NCI-H1092 (cell line): ENCODE data around the gene MEX3A.
"Not testable (repeated sequence)": the region's sequence is repeated elsewhere in the genome, so short reads cannot be mapped to it uniquely, and the experiment has no call there.

Experiments
- DNase-seq: peaks from one replicate; lab custom pipeline; 2025; lab: John Stamatoyannopoulos, UW

The MEX3A gene

DNA sequence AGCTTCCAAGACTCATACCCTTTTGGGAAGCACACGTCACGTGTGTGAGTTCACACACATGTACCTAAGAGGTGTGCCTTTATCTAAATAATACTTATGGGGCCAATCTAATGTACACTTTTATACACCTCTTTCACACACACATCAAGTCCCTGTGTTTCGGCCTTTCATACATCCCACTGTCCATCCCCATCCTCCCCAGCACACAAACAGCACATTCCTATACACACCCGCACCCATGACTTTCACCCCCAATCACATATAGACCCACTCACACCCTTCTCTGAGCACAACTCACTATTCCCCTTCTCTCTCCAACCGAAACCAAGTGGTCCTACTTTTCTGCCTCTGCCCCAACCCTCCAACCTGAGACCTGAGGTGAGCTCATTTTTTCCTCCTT lies 3.5 kb downstream of the MEX3A start:
- no peak for DNase-seq

DNA sequence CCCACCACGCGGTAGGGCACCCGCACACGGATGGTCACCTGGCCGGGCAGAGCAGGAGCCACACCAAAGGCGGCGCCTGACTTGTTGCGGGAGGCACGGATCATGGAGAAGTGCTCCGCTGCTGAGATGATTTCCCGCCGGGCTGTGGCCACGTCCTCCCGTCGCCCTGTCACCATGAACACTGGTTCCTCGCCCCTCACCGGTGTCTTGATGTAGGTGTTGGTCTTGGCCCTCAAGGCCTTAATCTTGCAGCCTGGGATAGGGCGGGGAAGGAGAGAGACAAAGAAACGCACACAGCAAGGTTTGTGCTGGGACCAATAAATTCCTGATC lies 4.9 kb downstream of the MEX3A start:
- no peak for DNase-seq

DNA sequence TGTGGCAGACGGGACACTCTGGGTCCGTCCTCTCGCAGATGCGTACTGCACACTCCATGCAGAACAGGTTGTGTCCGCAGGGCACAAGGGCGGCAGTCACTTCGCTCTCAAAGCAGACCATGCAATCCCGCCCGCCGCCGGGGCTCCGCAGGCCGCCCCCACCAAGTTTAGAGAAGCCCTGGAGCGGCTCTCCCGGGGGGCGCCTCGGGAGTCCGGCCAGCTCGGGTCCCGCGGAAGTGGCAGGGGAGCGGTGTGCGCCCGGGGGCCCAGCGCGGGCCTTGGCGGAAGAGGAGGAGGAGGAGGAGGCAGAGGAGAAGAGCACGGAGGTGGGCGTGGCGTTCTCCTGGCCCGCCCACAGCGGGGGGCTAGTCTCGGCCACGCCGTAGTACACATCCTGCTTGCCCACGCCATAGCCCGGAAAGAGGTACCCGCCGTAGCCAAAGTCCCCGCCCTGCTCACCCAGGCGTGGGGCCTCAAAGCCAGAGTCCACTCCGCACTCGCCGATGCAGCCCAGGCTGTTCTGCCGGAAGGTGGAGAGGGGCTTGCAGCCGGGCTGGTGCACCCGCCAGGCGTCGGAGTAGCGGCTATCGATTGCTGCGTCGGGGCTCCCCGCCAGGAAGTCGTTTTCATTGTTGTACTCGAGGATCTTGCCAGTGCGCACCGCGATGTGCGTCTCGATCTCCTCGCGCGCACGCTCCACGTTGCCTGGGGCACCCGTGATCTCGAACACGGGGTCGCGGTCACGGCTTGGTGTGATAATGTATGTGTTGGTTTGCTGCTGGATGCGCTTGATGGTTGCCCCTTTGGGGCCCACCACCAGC lies 5.4 kb downstream of the MEX3A start:
- DNase-seq, result no peak

DNA sequence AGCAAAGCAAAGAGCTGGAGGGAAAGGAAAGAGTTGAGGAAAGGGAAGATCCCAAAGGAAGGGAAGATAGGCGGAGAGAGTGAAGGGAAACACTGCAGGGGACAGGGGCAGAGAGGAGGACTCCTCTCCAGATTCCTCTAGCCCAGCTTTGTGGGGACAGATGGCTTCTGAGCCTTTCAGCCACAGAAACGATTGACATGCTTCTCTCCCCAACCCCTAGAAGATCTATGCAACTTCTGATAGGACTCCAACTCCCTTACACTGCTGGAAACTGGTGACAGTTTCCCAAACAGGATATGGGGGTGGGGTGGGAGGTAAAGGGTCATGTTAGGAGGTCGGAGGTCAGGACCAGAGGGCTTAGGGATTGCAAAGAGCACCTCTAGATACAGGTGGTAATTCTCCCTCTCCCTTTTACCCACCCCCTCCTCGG lies 6.5 kb downstream of the MEX3A start:
- no peak for DNase-seq

DNA sequence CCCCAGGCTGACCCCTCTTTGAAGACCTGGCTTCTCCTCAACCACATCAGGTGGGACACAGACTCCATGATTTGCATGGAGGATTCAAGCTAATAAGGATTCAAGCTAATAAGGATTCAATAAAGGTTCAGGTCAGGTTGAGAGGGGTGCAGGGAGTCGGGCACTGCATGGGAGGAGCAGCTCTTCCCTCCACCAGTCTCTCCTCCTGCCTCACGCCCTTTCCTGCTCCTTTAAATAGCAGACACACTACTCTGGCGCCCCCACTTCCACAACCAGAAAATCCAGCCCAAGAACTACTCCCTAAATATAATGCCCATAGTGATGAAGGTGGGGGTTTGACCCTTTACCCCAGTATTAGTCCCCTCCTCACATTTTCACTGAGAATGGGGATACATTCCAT lies 7.1 kb downstream of the MEX3A start:
- no peak for DNase-seq

DNA sequence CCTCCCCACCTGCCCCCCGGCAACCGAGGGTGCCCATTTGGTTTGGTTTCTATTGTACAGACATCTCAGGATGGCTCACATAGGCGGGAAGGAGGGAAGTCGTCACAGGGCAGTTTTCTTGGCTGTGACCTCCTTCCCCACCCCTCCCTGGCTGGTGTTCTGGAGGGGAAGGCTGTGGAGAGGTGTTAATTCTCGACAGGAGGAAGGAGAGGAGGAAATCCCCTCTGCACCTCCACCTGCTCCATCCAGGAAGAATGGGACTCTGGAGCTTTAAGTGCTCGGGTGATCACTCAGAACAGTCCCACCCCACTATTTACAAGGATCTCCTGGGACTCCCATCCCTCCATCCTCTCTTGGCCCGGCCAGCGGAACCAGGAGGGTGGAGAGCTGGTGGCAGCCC lies 7.6 kb downstream of the MEX3A start:
- DNase-seq, result no peak

DNA sequence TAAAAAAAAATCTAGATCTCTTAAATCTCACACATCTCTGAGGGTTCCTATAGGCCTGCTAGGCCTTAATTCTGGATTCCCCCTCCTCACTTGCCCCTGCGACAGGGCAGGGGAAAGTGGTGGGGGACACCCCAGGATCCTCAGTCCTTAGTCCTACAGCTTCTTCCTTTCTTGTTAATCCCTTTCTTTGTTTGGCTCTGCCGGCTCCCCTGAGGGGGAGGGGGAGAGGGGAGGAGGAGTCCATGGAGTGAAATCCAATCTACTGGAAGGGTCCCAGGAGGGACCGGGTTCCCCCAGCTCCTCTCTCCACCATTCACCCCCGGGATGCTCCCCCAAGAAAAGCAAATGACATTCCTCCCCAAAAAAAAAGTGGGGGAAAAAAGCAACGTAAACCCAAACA lies 8.5 kb downstream of the MEX3A start:
- DNase-seq, result no peak

DNA sequence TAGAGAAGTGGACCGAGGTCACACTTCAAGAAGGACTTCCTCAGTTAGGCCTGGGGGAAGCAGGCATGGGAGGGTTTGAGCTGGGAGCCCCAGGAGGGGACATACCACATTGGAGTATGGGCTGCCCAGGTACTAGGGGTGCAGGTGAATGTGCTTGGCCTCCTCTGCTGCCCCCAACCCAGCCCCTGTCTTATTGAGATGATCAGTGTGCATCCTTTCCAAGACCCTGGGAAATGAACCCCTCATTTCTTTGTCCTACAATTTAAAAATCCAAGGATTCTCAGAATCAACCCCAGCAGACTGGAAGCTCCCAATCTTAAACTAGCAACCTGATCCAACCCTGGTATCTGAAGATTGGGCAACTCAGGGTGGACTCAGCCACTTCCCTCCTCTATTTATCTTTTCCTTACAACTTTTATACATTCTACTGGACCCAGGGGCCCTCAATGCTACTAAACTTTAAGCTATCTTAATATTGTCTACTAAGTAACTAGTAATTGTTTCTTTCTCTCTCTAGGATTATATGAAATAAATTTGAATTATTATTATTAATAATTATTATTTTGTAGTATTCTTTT lies 9.1 kb downstream of the MEX3A start:
- DNase-seq, result no peak

DNA sequence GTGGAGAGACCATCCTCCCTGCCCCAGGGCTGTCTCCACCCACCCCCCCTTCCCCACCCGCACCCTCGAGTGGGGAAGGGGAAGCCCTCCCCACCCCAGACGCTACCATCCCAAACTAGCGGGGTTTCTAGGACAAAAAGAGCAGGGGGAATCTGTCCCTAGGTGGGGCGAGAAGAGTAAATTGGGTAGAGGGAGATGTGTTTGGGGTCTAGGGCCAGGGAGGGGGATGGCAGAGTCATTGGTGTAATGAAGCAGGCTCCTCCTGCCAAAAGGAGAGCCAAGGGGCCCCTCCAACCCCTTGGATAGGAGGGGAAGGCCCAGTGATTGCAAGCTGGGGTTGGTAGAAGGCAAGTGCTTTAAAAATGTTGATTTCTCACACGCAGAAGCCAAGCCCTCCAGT lies 10.0 kb downstream of the MEX3A start:
- no peak for DNase-seq

DNA sequence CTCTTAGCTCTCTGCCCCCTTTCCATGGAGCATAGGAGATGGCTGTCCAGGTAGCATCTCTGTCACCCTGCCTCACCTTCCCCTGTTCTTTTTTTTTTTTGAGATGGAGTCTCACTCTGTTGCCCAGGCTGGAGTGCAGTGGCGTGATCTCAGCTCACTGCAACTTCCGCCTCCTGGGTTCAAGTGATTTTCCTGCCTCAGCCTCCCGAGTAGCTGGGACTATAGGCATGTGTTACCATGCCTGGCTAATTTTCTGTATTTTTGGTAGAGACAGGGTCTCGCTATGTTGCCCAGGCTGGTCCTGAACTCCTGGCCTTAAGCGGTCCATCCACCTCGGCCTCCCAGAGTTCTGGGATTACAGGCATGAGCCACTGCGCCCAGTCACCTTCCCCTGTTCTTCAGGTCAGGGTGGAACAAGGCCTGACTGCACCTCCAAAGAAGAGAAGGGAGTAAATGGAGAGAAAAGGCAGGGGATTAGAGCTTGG lies 10.9 kb downstream of the MEX3A start:
- DNase-seq, result not testable (repeated sequence)

DNA sequence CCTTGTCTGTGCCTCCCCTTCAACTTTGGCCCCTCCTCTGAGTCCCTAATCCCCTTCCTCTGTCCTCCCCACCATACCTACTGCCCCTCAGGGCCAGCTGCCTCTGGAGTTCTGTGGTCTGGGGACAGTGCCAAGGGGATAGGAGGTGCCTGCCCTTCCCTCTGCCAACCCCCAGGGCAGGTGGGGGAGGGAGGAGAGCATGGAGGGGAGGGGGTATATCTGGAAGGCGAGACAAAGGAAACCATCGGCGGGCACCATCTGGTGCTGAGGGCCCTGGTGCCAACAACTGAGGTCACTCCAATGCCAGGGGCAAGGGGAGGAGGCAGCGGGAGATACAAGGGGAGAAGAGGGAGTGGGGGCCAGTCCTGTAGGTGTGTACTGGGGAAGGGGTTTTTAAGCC lies 11.7 kb downstream of the MEX3A start:
- peak; percentile 93 for DNase-seq

DNA sequence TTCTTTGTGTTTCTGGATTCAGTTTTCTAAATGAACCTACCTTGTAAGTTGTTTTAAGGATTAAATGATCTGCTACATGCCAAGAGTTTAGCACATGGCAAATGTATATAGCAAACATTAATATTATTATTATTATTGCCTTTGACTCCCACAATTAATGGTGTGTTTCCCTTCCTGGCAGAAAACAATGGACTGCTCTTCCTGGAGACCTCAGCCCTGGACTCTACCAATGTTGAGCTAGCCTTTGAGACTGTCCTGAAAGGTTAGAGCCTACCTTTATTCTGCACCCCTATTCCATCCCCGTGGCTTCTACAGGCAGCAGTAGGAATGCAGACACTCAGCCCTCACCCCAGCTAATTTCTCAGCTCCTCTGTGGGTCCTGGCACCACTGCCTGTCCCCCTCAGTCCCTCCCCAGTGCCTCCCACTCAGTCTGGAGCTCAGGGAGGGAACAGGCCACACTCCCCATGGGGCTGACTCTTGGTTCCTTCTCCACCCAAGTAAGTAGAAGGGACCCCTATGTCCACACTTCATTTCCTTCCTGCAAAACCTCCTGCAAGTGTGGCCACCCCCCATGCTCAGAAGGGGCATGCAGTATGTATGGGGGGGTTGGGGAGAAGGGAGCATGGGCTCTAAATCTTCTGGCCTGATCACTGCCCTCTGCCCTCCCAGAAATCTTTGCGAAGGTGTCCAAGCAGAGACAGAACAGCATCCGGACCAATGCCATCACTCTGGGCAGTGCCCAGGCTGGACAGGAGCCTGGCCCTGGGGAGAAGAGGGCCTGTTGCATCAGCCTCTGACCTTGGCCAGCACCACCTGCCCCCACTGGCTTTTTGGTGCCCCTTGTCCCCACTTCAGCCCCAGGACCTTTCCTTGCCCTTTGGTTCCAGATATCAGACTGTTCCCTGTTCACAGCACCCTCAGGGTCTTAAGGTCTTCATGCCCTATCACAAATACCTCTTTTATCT lies 12.5 kb downstream of the MEX3A start:
- no peak for DNase-seq

DNA sequence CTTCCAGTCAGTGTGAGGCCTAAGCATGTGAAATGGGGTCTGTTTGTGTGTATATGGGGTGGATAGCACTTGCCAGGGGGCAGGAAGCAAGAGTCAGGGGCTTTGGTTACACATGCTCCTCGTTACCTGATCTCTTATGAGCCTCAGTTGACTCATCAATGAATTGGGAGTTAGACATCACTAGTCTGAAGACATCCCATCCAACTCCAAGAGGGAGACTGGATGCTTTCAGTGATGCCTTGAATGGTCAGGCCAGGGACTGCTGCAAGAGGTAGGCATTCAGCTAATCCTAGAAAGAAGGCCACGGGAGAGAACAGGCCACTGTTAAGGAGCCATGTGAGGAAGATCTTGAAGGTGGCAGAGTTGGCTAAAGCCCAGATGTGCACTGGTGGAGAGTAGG lies 15.0 kb downstream of the MEX3A start:
- no peak for DNase-seq

DNA sequence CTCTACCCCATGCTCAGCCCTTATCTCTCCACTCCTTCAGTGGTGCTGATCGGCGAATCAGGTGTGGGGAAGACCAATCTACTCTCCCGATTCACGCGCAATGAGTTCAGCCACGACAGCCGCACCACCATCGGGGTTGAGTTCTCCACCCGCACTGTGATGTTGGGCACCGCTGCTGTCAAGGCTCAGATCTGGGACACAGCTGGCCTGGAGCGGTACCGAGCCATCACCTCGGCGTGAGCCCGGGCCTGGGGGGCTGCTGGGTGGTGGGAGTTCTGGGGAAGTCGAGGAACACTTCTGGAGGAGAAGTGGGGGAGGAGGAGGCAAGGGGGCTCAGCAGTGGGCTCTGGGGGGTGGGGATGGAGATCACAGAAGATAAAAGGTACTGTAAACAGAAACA lies 16.4 kb downstream of the MEX3A start:
- no peak for DNase-seq

DNA sequence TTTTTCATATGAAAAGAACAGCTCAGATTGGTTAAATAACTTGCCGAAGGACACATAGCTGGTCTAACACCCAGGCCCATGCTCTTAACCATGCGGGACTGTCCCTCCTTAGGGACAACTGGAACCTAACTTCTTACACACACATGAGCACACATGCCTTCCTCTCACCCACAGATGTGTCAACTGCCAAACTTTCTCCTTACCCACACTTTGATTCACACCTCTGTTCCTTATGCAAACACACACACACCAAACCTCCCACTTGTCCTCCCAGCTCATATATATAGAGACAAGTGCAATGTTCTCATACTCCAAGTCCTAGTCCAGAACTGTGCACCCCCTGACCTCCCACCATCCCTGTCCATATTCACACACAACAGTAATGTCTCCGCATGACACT lies 17.1 kb downstream of the MEX3A start:
- no peak for DNase-seq

DNA sequence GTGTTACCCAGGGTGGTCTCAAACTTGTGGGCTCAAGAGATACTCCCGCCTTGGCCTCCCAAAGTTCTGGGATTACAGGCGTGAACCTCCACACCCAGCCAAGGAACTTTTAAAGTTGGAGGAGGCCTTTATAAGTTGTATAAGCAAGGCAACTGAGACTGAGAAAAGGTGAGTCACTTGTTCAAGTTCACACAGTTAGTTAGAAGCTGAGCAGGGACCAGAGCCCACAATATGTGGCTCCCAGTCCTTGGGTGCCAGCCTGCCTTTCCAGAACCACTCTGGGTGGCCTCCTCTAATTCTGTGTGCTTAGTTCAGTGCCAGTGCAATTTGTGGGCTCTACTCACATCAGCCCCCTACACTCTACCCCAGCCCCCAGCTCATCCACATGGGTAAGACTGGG lies 17.6 kb downstream of the MEX3A start:
- DNase-seq, result no peak

DNA sequence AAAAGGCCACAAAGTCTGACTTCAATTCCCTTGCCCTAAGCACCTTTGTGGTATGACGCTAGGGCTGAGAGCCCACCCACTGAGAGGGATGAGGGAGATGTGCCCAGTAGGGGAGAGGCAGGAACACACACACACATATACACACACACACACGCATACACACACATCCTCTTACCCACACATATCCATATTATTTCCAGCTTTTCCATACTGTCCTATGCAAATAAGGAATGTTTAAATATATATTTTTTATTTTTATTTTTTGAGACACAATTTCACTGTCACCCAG lies 18.3 kb downstream of the MEX3A start:
- DNase-seq, result no peak

DNA sequence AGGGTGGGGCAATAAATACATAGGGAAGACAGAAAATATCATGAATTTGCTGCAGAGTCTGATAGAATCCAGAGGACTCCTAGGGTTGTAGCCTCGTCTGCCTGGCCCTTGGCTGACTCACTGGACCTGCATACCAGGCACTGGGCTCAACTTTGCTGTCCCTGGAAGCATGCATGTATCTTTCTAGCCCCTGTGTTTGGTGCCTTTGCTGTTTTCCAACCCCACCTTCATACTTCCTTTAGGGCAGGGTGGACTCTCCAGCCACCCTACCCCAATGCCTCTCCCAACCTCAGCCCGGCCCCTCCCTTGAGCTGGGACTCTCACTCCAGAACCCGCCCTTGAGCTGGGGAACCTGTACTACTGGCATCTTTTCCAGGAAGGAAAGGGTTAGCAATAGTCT lies 20.1 kb downstream of the MEX3A start:
- no peak for DNase-seq

DNA sequence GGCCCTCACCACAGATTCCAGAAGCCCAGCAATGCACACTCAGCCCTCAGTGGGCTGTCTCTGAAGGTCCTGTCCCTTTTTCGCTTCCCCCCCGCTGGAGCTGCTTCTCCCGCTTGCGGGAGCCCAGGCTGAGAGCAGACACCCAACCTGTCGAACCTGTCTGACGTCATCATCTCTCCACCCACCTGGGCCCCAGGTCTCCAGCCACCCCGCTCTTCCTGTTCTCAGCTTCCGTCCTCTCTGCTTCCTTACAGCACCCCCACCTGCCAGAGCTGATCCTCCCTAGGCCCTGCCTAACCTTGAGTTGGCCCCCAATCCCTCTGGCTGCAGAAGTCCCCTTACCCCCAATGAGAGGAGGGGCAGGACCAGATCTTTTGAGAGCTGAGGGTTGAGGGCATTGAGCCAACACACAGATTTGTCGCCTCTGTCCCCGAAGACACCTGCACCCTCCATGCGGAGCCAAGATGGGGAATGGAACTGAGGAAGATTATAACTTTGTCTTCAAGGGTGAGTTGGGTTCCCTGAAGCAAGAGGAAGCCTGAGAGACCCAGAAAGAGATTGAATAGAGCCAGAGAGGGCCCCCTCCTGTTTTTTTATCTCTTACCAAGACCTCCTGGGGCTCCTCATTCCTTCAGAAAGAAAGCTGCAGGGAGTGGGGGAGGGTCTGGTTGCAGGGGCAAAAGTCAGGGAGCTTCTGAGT lies 21.2 kb downstream of the MEX3A start, which contains the start of gene RAB25:
Gene RAB25, plus strand, starts transcription at position 224 of the 700 bp plus-strand sequence. Its CDS starts 241 bp downstream, at position 465.
- DNase-seq, result no peak

DNA sequence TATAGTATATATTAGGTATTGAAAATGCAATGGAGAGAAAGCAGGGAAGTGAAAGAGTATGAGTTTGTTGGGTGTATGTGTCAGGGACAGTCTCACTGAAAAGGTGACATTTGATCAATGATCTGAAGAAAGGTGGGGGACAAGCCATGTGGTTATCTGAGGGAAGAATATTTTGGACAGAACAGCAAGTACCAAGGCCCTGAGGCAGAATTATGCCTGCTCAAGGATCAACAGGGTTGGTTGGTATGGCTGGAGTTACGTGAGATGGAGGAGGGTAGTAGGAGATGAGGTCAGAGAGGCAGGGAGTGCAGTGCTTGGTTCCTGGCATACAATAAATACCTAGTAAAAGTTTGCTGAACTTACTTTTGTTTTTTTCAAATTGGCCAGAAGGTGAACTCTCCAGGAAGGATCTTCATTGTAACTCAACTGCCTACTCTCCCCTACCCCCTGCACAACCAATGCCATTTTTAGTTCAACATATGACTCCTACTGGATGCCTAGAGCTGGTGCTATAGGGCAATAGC lies 25.9 kb downstream of the MEX3A start:
- DNase-seq, result no peak

DNA sequence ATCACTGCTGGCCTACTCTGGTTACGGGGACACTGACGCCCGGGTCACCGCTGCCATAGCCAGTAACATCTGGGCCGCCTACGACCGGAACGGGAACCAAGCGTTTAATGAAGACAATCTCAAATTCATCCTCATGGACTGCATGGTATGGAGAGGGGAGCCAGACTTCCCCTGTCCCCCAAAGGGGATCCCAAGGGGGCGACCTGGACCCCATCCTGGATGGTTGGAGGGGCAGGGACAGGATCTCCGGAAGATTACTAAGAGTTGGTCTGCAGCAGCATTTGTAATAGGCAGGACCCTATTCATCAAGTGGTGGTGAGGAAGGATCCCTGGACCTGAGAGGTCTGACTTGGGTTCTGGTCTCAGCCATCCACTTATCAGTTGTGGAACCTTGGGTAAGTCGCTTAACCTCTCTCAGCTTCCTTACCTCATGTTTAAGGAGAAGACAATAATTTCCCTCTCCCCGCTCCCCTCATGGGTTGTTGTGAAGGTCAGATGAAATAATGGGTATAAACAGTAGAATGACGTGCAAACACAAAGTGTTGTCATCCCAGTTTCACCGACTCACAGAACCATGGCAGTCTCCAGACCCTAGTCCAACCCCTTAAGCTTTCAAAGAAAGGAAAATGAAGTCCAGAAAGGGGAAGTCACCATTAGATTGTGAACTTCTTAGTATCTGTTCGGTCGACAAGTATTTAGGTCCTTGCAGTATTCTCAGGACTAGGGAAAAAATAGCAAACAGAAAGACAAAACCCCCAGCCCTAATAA lies 26.8 kb downstream of the MEX3A start:
- no peak for DNase-seq
